ENCODE results near the gene RHEX. TPM values are rescaled to one million over a fixed set of nuclear protein-coding genes. Genes with fewer than 3 reads are reported as not detected.

RHEX gene
- total RNA-seq, 1 donor from 2014 or later, result not detected

Other genes starting within 250 kb of the RHEX start
- gene SLC41A1, start 240.0 kb upstream of the RHEX start, total RNA-seq, result 19.8 and 20.5 TPM in 2 replicates
- gene PM20D1, start 203.0 kb upstream of the RHEX start, total RNA-seq, result 1.0 and 1.2 TPM in 2 replicates
- not detected in 2 replicates for gene SLC26A9, start 109.7 kb upstream of the RHEX start, total RNA-seq
- gene RAB7B, start 49.8 kb upstream of the RHEX start, total RNA-seq, result not detected in 2 replicates
- gene CTSE, start 29.3 kb upstream of the RHEX start, total RNA-seq, result not detected in 2 replicates
- gene AVPR1B, start 64.2 kb downstream of the RHEX start, total RNA-seq, result not detected in 2 replicates
- gene FAM72A, start 149.7 kb downstream of the RHEX start, total RNA-seq, result 20.6 and 27.6 TPM in 2 replicates
- 83.2 and 92.5 TPM in 2 replicates for gene SRGAP2, start 150.4 kb downstream of the RHEX start, total RNA-seq

Measured in T-helper 2 cell treated with Interferon-gamma antibody and Interleukin-4, amounts not matched to agents 100 ng/mL and 5 ng/mL, for 36 hours (primary cell).